ENCODE data around the gene DNAL1. TPM values are rescaled to one million over a fixed set of nuclear protein-coding genes. Genes with fewer than 3 reads are reported as not detected.

DNAL1 gene
- total and polyA plus RNA-seq, 2 of the 4 experiments (the other 2 are of a cell fraction) = 4.5 to 5.4 TPM

DNA sequence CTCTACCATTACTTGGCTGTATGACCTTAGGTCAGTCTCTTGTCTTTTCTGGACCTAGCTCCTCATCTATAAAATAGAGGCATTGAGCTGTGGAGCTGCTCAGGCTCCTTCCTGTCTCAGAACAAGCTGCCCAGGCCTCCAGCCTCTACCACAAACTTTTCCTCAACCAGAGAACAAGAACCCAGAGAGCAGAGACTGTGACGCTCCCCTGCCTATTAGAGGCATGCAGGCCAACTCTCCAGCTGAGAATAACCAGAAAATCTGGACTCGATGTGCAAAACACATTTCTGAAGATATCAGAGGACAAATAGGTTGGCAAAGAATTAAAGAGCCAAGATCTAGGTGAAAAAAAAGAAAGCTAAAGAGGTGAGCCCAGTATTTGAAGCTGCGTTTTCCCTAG lies 87.2 kb downstream of the DNAL1 start:
- no peak for ATAC-seq (ENCODE audit: low read depth)
- Histone ChIP-seq H4K20me1 (ENCODE audit: insufficient read depth, low read length) (peaks cover 30% of the 10 kb centered on the region), H3K4me2 (ENCODE audit: low read depth, low read length) (no peak overlapping the region), H3K27ac (ENCODE audit: insufficient read depth, low read length) (no peak overlapping the region), H3K4ac (ENCODE audit: low read depth, low read length) (no peak overlapping the region), H3K9ac (ENCODE audit: low read depth, low read length) (no peak overlapping the region), H3K14ac (replicated peaks; ENCODE audit: low read depth, low read length) (no peak overlapping the region), H3K27me3 (ENCODE audit: control insufficient read depth, insufficient read depth, low read length) (no peaks in the 10 kb centered on the region), H3K23ac (ENCODE audit: low read depth, low read length) (no peak overlapping the region), H3K4me1 (ENCODE audit: control insufficient read depth, insufficient read depth, low read length) (peaks cover 1% of the 10 kb centered on the region; the same call in 1 of the 2 replicates), H2BK120ac (ENCODE audit: low read depth, low read length) (no peak overlapping the region), H2AK9ac (replicated peaks; ENCODE audit: low read depth, low read length, poor library complexity) (no peak overlapping the region), H2AK5ac (ENCODE audit: low read depth, low read length) (no peak overlapping the region), H2BK5ac (ENCODE audit: low read depth, low read length, poor library complexity, severe bottlenecking) (no peak overlapping the region), H3K56ac (ENCODE audit: extremely low read depth, insufficient read depth, low read length) (no peak overlapping the region), H3K79me1 (ENCODE audit: low read depth in 1 of 2, low read length in 2 of 2) (peaks cover 15 to 69% of the 10 kb centered on the region in 2 experiments), H2BK15ac (ENCODE audit: low read depth, low read length) (no peak overlapping the region), H3K36me3 (ENCODE audit: control insufficient read depth, insufficient read depth, low read length) (peaks cover 44% of the 10 kb centered on the region), H4K8ac (ENCODE audit: low read depth in 2 of 2, low read length in 2 of 2) (no peak overlapping the region), H3K18ac (ENCODE audit: low read depth, low read length) (no peak overlapping the region), H2AFZ (replicated peaks; ENCODE audit: low read length, poor library complexity) (no peak overlapping the region), H3K4me3 (ENCODE audit: insufficient read depth, low read depth, low read length) (no peak overlapping the region), H4K5ac (ENCODE audit: low read depth, low read length) (no peak overlapping the region), H4K91ac (ENCODE audit: insufficient read depth, low read depth, low read length) (no peak overlapping the region), H3K9me1 (ENCODE audit: insufficient read depth, low read length) (peaks cover 1% of the 10 kb centered on the region; the same call in 1 of the 2 replicates), H3K9me3 (ENCODE audit: control insufficient read depth, insufficient read depth, low read length) (no peaks in the 10 kb centered on the region), H2BK20ac (ENCODE audit: low read depth, low read length) (no peak overlapping the region)
- dilution Hi-C loops (cut with HindIII; ENCODE audit: low sequenced_read_pairs, unreplicated experiment) = no loop called here
- POLR2A ChIA-PET (ENCODE audit: unreplicated experiment) = interaction anchor here (0.7 kb wide), 1 partner anchor 18 kb away, joined by 4 read pairs; no protein-coding TSS in a partner anchor
- CTCF ChIA-PET = no interaction called here
- no peak for DNase-seq
- intact Hi-C loops (cut with micrococcal nuclease) = no loop called here
- no peak for TF ChIP-seq CEBPB (IDR thresholded peaks at IDR 0.05; ENCODE audit: low read depth, low read length)
- 100% methylated on average over 2 of the region's 3 CpGs; no CpG with 5 or more reads in 1 of the 2 experiments for WGBS, 2 experiments (ENCODE audit: extremely low coverage in 2 of 2, insufficient read length in 1 of 2)
- in situ Hi-C loops (cut with MboI; ENCODE audit: low sequenced_read_pairs) = no loop called here
- BruUV-seq (replicated peaks) = no TSS peak

Data from IMR-90 (cell line).